HepG2 (cell line): ENCODE results near the gene GUSB. TPM values are rescaled to one million over a fixed set of nuclear protein-coding genes. Genes with fewer than 3 reads are reported as not detected.

Source experiments
- CEBPB ChIP-seq: IDR thresholded peaks from 2 replicates; pipeline ENCODE4 v1.6.1; 2011; ENCODE audit warnings: low read depth, low read length, improper control_type of control experiment, borderline replicate concordance
- CREB1 ChIP-seq, 2 experiments: fragments of 450-650 bp in 1 of 2; IDR thresholded peaks; 2 replicates each; pipeline ENCODE4 v1.6.1; 2016 to 2017; ENCODE audit warnings: control low read depth in 1 of 2, mild to moderate bottlenecking in 1 of 2, missing compliant biosample characterization in 1 of 2, missing genetic modification characterization in 1 of 2
- MBD4 ChIP-seq: IDR thresholded peaks from 2 replicates; pipeline ENCODE4 v1.6.1; 2012; ENCODE audit warnings: low read length, inconsistent platforms, borderline replicate concordance
- TEAD3 ChIP-seq: optimal IDR thresholded peaks from 2 replicates; pipeline ENCODE3; 2016; ENCODE audit warnings: borderline replicate concordance
- THAP11 ChIP-seq: IDR thresholded peaks from 2 replicates; pipeline ENCODE4 v1.6.1; 2016; ENCODE audit warnings: missing biosample characterization, missing genetic modification reagents
- TMF1 ChIP-seq: sonication (generic); formaldehyde crosslinking; IDR thresholded peaks from 2 replicates; pipeline ENCODE4 v1.8.1; 2022; ENCODE audit warnings: low read depth, missing genetic modification reagents
- ZKSCAN1 ChIP-seq: fragments of 150-350 bp; IDR thresholded peaks from 2 replicates; pipeline ENCODE4 v1.6.1; 2014; ENCODE audit warnings: low read length
- ZKSCAN8 ChIP-seq: IDR thresholded peaks from 2 replicates; pipeline ENCODE4 v1.6.1; 2016; ENCODE audit warnings: borderline replicate concordance, missing genetic modification reagents, missing compliant biosample characterization
- ZNF160 ChIP-seq: sonication (generic); formaldehyde crosslinking; IDR thresholded peaks from 2 replicates; pipeline ENCODE4 v1.8.0; 2022; ENCODE audit warnings: mild to moderate bottlenecking, inconsistent platforms, missing genetic modification reagents
- ZNF232 ChIP-seq: sonication (generic); formaldehyde crosslinking; IDR thresholded peaks from 2 replicates; pipeline ENCODE4 v1.4.0; 2020; ENCODE audit warnings: missing genetic modification reagents, borderline replicate concordance
- ZNF235 ChIP-seq: sonication (generic); formaldehyde crosslinking; IDR thresholded peaks from 2 replicates; pipeline ENCODE4 v1.8.1; 2023; ENCODE audit warnings: mild to moderate bottlenecking, missing genetic modification reagents, borderline replicate concordance
- ZNF256 ChIP-seq: sonication (generic); formaldehyde crosslinking; conservative IDR thresholded peaks from 2 replicates; pipeline ENCODE4 v1.4.0; 2020; ENCODE audit warnings: missing genetic modification reagents
- ZNF562 ChIP-seq: sonication (generic); formaldehyde crosslinking; IDR thresholded peaks from 2 replicates; pipeline ENCODE4 v1.8.0; 2022; ENCODE audit warnings: missing genetic modification reagents, borderline replicate concordance
- polyA plus RNA-seq, 8 experiments: library from polyadenylated mRNA; depleted of rRNA in 3 of 8; stranded (reverse) in 7 of 8; unstranded in 1 of 8; fragments of >200 nt; fragmentation: Illumina TruSeq in 4 of 8; extraction: Trizol in 4 of 8; gene quantifications; 2 replicates each; pipeline versions ENCODE4 v1.2.1 to v1.2.3, GENCODE V29; 2011 to 2016; ENCODE audit warnings: low read depth in 4 of 8, missing spikeins in 1 of 8, mixed read lengths in 1 of 8; ENCODE audit not compliant: insufficient read depth in 1 of 8
- total RNA-seq, 5 experiments: library from RNA; depleted of rRNA; stranded (reverse); fragments of >200 nt; fragmentation: Illumina TruSeq; extraction: Trizol; gene quantifications; 2 replicates each; pipeline ENCODE4 v1.2.3, GENCODE V29; 2016; ENCODE audit warnings: low read depth in 1 of 5
- TF ChIP-seq, protein P1 (sequence below): sonication (generic); formaldehyde crosslinking; IDR thresholded peaks from 2 replicates; pipeline ENCODE4 v1.5.1; 2020; ENCODE audit warnings: missing genetic modification reagents, mild to moderate bottlenecking, borderline replicate concordance
- TF ChIP-seq, protein P2 (sequence below), 2 experiments: sonication (generic) in 1 of 2; formaldehyde crosslinking in 1 of 2; IDR thresholded peaks; 2 replicates each; pipeline versions ENCODE4 v1.5.1 to v1.6.1; 2011 to 2020; ENCODE audit warnings: borderline replicate concordance in 1 of 2, low read depth in 1 of 2, low read length in 1 of 2, mild to moderate bottlenecking in 1 of 2, missing genetic modification reagents in 1 of 2, moderate library complexity in 1 of 2
- TF ChIP-seq, protein P3 (sequence below): sonication (generic); formaldehyde crosslinking; IDR thresholded peaks from 2 replicates; pipeline ENCODE4 v1.8.1; 2022; ENCODE audit warnings: mild to moderate bottlenecking, missing genetic modification reagents
- TF ChIP-seq, protein P4 (sequence below): IDR thresholded peaks from 2 replicates; pipeline ENCODE4 v1.6.1; 2016
- TF ChIP-seq, protein P5 (sequence below): sonication (generic); formaldehyde crosslinking; IDR thresholded peaks from 2 replicates; pipeline ENCODE4 v1.5.1; 2020; ENCODE audit warnings: missing genetic modification reagents, mild to moderate bottlenecking, borderline replicate concordance

The GUSB gene
- total and polyA plus RNA-seq, 2 of the 13 experiments (the other 11 are each of a cell fraction or from before 2014, with no cell fraction given), result 18.8 to 60.0 TPM

DNA sequence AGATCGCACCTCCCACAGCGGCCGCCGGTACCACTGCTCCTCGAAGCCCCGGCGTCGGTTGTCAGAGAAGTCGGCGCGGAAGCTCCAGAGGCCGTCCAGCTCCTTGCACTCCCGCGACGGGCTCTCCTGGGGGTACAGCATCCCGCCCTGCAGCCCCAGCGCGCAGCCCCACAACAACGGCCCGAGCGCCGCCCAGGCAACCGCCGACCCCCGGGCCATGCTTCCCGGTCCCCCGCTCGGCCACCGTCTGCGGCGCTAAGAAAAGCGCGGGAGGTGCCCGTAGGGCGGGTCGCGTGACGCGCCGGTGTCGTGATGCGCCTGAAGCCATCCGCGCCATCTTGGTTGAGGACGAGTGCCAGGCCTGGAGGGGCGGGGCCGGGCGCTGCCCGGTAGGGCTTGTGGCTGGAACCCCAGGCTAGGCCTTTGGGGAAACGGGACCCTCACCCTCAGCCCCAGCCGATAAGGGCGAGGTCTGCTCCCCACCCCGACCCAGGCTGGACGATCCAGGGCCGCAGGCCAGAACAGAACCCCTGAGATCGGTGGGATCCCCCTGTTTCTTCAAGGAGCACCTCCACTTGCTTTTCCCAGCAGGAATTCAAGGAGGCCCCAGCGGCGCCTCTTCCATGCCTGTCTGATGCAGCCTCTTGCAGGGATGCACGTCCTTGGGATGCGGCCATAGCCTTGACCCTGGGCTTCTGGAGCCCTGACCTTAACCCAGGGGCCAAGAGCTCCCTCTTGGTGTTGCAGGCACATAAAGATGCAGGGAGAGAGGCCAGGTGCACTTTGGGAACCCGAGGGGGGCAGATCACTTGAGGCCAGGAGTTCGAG lies at the start of gene GUSB (continued):
- TF ChIP-seq, protein P1, sequence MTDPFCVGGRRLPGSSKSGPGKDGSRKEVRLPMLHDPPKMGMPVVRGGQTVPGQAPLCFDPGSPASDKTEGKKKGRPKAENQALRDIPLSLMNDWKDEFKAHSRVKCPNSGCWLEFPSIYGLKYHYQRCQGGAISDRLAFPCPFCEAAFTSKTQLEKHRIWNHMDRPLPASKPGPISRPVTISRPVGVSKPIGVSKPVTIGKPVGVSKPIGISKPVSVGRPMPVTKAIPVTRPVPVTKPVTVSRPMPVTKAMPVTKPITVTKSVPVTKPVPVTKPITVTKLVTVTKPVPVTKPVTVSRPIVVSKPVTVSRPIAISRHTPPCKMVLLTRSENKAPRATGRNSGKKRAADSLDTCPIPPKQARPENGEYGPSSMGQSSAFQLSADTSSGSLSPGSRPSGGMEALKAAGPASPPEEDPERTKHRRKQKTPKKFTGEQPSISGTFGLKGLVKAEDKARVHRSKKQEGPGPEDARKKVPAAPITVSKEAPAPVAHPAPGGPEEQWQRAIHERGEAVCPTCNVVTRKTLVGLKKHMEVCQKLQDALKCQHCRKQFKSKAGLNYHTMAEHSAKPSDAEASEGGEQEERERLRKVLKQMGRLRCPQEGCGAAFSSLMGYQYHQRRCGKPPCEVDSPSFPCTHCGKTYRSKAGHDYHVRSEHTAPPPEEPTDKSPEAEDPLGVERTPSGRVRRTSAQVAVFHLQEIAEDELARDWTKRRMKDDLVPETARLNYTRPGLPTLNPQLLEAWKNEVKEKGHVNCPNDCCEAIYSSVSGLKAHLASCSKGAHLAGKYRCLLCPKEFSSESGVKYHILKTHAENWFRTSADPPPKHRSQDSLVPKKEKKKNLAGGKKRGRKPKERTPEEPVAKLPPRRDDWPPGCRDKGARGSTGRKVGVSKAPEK (CRISPR knock-in tag), result 0 out of 2 replicates have a peak, but pooled peaks have one; percentile 32
- TF ChIP-seq ZKSCAN8 (peak; percentile 65; the same call in 1 of the 2 replicates), TMF1 (CRISPR knock-in tag) (peak; percentile 92), THAP11 (CRISPR knock-in tag) (peak; percentile 94), ZNF562 (CRISPR knock-in tag) (0 out of 2 replicates have a peak, but pooled peaks have one; percentile 19), ZNF235 (no peak), CREB1 (IDR thresholded peaks at IDR 0.05) (peak; percentile 96), CREB1 (CRISPR knock-in tag; IDR thresholded peaks at IDR 0.05) (peak; percentile 95), ZNF256 (CRISPR knock-in tag) (peak; percentile 87), ZNF160 (CRISPR knock-in tag) (peak; percentile 86), MBD4 (no peak), TEAD3 (CRISPR knock-in tag) (peak; percentile 77), ZNF232 (CRISPR knock-in tag) (peak; percentile 96; the same call in 1 of the 2 replicates), CEBPB (no peak), ZKSCAN1 (no peak)
- TF ChIP-seq, protein P2, sequence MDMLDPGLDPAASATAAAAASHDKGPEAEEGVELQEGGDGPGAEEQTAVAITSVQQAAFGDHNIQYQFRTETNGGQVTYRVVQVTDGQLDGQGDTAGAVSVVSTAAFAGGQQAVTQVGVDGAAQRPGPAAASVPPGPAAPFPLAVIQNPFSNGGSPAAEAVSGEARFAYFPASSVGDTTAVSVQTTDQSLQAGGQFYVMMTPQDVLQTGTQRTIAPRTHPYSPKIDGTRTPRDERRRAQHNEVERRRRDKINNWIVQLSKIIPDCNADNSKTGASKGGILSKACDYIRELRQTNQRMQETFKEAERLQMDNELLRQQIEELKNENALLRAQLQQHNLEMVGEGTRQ (IDR thresholded peaks at IDR 0.05; ENCODE audit: low read depth, low read length), result peak; percentile 57
- TF ChIP-seq, protein P2 (CRISPR knock-in tag; IDR thresholded peaks at IDR 0.05; ENCODE audit: borderline replicate concordance), result peak; percentile 83; the same call in 1 of the 2 replicates
- TF ChIP-seq, protein P3, sequence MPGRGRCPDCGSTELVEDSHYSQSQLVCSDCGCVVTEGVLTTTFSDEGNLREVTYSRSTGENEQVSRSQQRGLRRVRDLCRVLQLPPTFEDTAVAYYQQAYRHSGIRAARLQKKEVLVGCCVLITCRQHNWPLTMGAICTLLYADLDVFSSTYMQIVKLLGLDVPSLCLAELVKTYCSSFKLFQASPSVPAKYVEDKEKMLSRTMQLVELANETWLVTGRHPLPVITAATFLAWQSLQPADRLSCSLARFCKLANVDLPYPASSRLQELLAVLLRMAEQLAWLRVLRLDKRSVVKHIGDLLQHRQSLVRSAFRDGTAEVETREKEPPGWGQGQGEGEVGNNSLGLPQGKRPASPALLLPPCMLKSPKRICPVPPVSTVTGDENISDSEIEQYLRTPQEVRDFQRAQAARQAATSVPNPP (CRISPR knock-in tag), result peak; percentile 95
- TF ChIP-seq, protein P4, sequence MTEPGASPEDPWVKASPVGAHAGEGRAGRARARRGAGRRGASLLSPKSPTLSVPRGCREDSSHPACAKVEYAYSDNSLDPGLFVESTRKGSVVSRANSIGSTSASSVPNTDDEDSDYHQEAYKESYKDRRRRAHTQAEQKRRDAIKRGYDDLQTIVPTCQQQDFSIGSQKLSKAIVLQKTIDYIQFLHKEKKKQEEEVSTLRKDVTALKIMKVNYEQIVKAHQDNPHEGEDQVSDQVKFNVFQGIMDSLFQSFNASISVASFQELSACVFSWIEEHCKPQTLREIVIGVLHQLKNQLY (CRISPR knock-in tag), result peak; percentile 53; the same call in 1 of the 2 replicates
- TF ChIP-seq, protein P5, sequence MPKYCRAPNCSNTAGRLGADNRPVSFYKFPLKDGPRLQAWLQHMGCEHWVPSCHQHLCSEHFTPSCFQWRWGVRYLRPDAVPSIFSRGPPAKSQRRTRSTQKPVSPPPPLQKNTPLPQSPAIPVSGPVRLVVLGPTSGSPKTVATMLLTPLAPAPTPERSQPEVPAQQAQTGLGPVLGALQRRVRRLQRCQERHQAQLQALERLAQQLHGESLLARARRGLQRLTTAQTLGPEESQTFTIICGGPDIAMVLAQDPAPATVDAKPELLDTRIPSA (CRISPR knock-in tag), result 0 out of 2 replicates have a peak, but pooled peaks have one; percentile 42
